Measurements from ENCODE around the gene TMEM139. TPM values are rescaled to one million over a fixed set of nuclear protein-coding genes. Genes with fewer than 3 reads are reported as not detected.

The TMEM139 gene
- total RNA-seq, 1 experiment from 2014 or later, result 2.0 TPM

DNA sequence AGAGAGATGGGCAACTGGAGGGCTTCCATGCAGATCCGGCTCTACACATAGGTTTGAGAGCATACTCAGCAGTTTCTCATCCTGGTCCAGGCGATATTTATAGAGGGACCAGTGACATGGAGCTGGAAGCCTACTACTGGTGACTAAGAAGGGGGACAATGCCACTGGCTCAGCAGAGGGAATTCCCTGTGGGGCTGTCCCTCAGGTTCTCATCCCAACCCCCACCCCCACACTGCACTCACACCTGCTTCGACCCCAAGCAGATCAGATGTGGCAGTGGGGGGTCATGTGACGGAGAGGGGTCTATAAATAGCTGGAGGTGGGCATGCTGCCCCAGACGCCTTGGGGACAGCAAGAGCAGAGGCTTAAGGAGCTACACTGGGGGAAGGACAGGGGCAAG, 31.0 kb downstream of the TMEM139 start, which contains the start of gene CLCN1:
TSS of gene CLCN1 (plus strand) at position 336 of the 400 bp plus-strand sequence. CDS start 102 bp downstream, outside the sequence.
- intact Hi-C loops (cut with micrococcal nuclease; ENCODE audit: unreplicated experiment), result no loop called here
- TF ChIP-seq REST (IDR thresholded peaks at IDR 0.05; ENCODE audit: insufficient read depth in 1 of 2, low read depth in 2 of 2, low read length in 1 of 2), result no peak
- TF ChIP-seq POLR2AphosphoS5 (IDR thresholded peaks at IDR 0.05; ENCODE audit: low read depth, low read length), result no peak
- TF ChIP-seq SIN3A (IDR thresholded peaks at IDR 0.05; ENCODE audit: borderline replicate concordance, insufficient read depth, low read depth, low read length), result no peak
- TF ChIP-seq, protein P1, sequence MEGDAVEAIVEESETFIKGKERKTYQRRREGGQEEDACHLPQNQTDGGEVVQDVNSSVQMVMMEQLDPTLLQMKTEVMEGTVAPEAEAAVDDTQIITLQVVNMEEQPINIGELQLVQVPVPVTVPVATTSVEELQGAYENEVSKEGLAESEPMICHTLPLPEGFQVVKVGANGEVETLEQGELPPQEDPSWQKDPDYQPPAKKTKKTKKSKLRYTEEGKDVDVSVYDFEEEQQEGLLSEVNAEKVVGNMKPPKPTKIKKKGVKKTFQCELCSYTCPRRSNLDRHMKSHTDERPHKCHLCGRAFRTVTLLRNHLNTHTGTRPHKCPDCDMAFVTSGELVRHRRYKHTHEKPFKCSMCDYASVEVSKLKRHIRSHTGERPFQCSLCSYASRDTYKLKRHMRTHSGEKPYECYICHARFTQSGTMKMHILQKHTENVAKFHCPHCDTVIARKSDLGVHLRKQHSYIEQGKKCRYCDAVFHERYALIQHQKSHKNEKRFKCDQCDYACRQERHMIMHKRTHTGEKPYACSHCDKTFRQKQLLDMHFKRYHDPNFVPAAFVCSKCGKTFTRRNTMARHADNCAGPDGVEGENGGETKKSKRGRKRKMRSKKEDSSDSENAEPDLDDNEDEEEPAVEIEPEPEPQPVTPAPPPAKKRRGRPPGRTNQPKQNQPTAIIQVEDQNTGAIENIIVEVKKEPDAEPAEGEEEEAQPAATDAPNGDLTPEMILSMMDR (IDR thresholded peaks at IDR 0.05), result no peak
- TF ChIP-seq TCF7L2 (IDR thresholded peaks at IDR 0.05; ENCODE audit: low read depth, low read length), result no peak
- no peak for DNase-seq (ENCODE audit: low read depth, low spot score)
- no TSS peak for BruUV-seq (replicated peaks)
- ChIA-PET POLR2A (no interaction called here), CTCF (no interaction called here)
- H3K4me1 ChIP-seq (ENCODE audit: control insufficient read depth, insufficient read depth, low read length), result no peaks in the 10 kb centered on the region
- ATAC-seq, result no peak
- H3K36me3 ChIP-seq (ENCODE audit: control insufficient read depth, insufficient read depth, low read length), result no peaks in the 10 kb centered on the region
- H3K9me3 ChIP-seq (ENCODE audit: control insufficient read depth, insufficient read depth, low read depth, low read length), result no peaks in the 10 kb centered on the region
- in situ Hi-C loops (cut with HindIII; ENCODE audit: low pct_unique_long_range_greater_than_20kb, low sequenced_read_pairs), result no loop called here
- no peaks in the 10 kb centered on the region for H3K27me3 ChIP-seq (ENCODE audit: control insufficient read depth, insufficient read depth, low read length)
- H3K4me3 ChIP-seq (ENCODE audit: low read depth in 2 of 2, low read length in 2 of 2), result no peak within 1 kb of the TSS
- H3K27ac ChIP-seq (ENCODE audit: low read length), result no peak within 1 kb of the TSS

DNA sequence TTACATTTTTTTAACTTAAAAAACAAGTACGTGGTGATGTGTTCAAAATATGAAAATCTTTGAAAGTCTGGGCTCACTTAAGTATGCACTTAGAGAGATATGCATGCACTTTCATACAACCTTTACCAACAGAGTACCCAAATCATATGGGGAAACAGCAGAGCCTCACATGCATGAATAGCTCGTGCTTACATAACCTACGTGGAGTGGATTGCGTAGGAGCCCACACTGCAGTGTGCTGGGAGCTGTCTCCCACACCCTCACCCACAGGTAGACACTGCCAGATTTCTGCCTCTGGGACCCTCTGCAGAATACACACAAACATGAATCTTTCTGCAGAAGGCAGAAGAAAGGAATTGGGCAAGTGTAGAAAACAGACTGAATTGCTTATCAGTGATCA, 31.7 kb downstream of the TMEM139 start:
- H3K36me3 ChIP-seq (ENCODE audit: control insufficient read depth, insufficient read depth, low read length), result no peaks in the 10 kb centered on the region
- intact Hi-C loops (cut with micrococcal nuclease; ENCODE audit: unreplicated experiment), result no loop called here
- ATAC-seq (no peak), DNase-seq (ENCODE audit: low read depth, low spot score) (no peak)
- no peaks in the 10 kb centered on the region for H3K27me3 ChIP-seq (ENCODE audit: control insufficient read depth, insufficient read depth, low read length)
- TF ChIP-seq TCF7L2 (IDR thresholded peaks at IDR 0.05; ENCODE audit: low read depth, low read length) (no peak), REST (IDR thresholded peaks at IDR 0.05; ENCODE audit: insufficient read depth in 1 of 2, low read depth in 2 of 2, low read length in 1 of 2) (no peak)
- no peaks in the 10 kb centered on the region for H3K4me1 ChIP-seq (ENCODE audit: control insufficient read depth, insufficient read depth, low read length)
- no TSS peak for BruUV-seq (replicated peaks)
- H3K27ac ChIP-seq (ENCODE audit: low read length), result no peak overlapping the region
- no peaks in the 10 kb centered on the region for H3K9me3 ChIP-seq (ENCODE audit: control insufficient read depth, insufficient read depth, low read depth, low read length)
- no peak overlapping the region for H3K4me3 ChIP-seq (ENCODE audit: low read depth in 2 of 2, low read length in 2 of 2)
- in situ Hi-C loops (cut with HindIII; ENCODE audit: low pct_unique_long_range_greater_than_20kb, low sequenced_read_pairs), result no loop called here
- ChIA-PET POLR2A (no interaction called here), CTCF (no interaction called here)
